A549 (cell line): Measurements from ENCODE around the gene GAS5.

Experiments used
- ATOH8 ChIP-seq: fragments of 250-450 bp; sonication (Bioruptor Pico); IDR thresholded peaks from 2 replicates; pipeline ENCODE4 v1.5.0; 2020; ENCODE audit warnings: low read depth, mild to moderate bottlenecking, moderate library complexity
- CBX2 ChIP-seq: fragments of 200-600 bp; sonication (generic); IDR thresholded peaks from 2 replicates; pipeline ENCODE4 v1.6.1; 2016; ENCODE audit warnings: low read depth, mild to moderate bottlenecking, borderline replicate concordance
- CBX8 ChIP-seq: fragments of 200-600 bp; sonication (generic); IDR thresholded peaks from 2 replicates; pipeline ENCODE4 v1.6.1; 2016
- CTCF ChIP-seq: fragments of >200 bp; sonication (Bioruptor Twin); formaldehyde crosslinking; IDR thresholded peaks from 3 replicates; pipeline ENCODE4 v1.5.1; 2016
- E2F6 ChIP-seq: IDR thresholded peaks from 2 replicates; pipeline ENCODE4 v1.6.1; 2012; ENCODE audit warnings: low read depth, borderline replicate concordance
- EHMT2 ChIP-seq: fragments of 200-600 bp; sonication (generic); IDR thresholded peaks from 2 replicates; pipeline ENCODE4 v1.6.1; 2016; ENCODE audit warnings: antibody characterized with exemption, low read depth, mild to moderate bottlenecking, moderate library complexity
- EP300 ChIP-seq, 2 experiments: fragments of >200 bp; sonication (Bioruptor Twin); formaldehyde crosslinking; IDR thresholded peaks; 2 replicates in 1 of 2; 3 replicates in 1 of 2; pipeline ENCODE4 v1.6.1; 2016 to 2017
- HDAC2 ChIP-seq: fragments of 200-600 bp; sonication (generic); IDR thresholded peaks from 2 replicates; pipeline ENCODE4 v1.6.1; 2016
- HOXB5 ChIP-seq: fragments of 250-450 bp; sonication (Bioruptor Pico); IDR thresholded peaks from 2 replicates; pipeline ENCODE4 v1.5.0; 2020; ENCODE audit warnings: mild to moderate bottlenecking, moderate library complexity
- MAX ChIP-seq: IDR thresholded peaks from 2 replicates; pipeline ENCODE4 v1.6.1; 2012
- POLR2A ChIP-seq: IDR thresholded peaks from 2 replicates; pipeline ENCODE4 v1.6.1; 2012; ENCODE audit warnings: mild to moderate bottlenecking, low read length
- RAD21 ChIP-seq, 2 experiments: fragments of >200 bp in 1 of 2; sonication (Bioruptor Twin) in 1 of 2; formaldehyde crosslinking in 1 of 2; IDR thresholded peaks in 1 of 2; conservative IDR thresholded peaks in 1 of 2; 2 replicates in 1 of 2; 3 replicates in 1 of 2; pipeline ENCODE4 v1.6.1; 2012 to 2018; ENCODE audit warnings: inconsistent platforms in 1 of 2
- RARB ChIP-seq: fragments of 250-450 bp; sonication (Bioruptor Pico); IDR thresholded peaks from 2 replicates; pipeline ENCODE4 v1.8.0; 2021; ENCODE audit warnings: mild to moderate bottlenecking, moderate library complexity
- USF2 ChIP-seq: fragments of 450-650 bp; IDR thresholded peaks from 2 replicates; pipeline ENCODE4 v1.6.1; 2014; ENCODE audit warnings: antibody characterized with exemption

- no peak for TF ChIP-seq CTCF
- TF ChIP-seq HDAC2, result no peak
- no peak for TF ChIP-seq EHMT2
- TF ChIP-seq POLR2A, result no peak
- no peak for TF ChIP-seq RARB (CRISPR knock-in tag)
- TF ChIP-seq E2F6, result no peak
- no peak for TF ChIP-seq CBX2
- TF ChIP-seq CBX8, result no peak
- no peak for TF ChIP-seq RAD21 (conservative IDR thresholded peaks at IDR 0.05 in 1 of 2, IDR thresholded peaks at IDR 0.05 in 1 of 2)
- no peak for TF ChIP-seq USF2
- no peak for TF ChIP-seq MAX
- no peak for TF ChIP-seq ATOH8
- TF ChIP-seq HOXB5, result no peak
- no peak for TF ChIP-seq EP300 (IDR thresholded peaks at IDR 0.05)
Measured at GRCh38 chr1:173860065-173860464, 7.7 kb downstream of the GAS5 start.
